Skin of body (tissue), 2 donors: ENCODE results near the gene KLF18. TPM values are rescaled to one million over a fixed set of nuclear protein-coding genes. Genes with fewer than 3 reads are reported as not detected.
"Not testable (repeated sequence)": the region's sequence is repeated elsewhere in the genome, so short reads cannot be mapped to it uniquely, and the experiment has no call there.

Source experiments
- DNase-seq: peaks from one replicate; lab custom pipeline; 2025; lab: John Stamatoyannopoulos, UW
- total RNA-seq: library from RNA; depleted of rRNA; stranded (reverse); fragments of >200 nt; gene quantifications from one replicate; pipeline ENCODE4 v1.2.3, GENCODE V29; 2014

KLF18 gene
- total RNA-seq, 1 donor from 2014 or later: not detected

GRCh38 chr1:44120398-44120949 lies 21.0 kb downstream of the KLF18 start:
- DNase-seq: no peak

- DNase-seq: no peak
Observed at GRCh38 chr1:44119525-44119924, 21.9 kb downstream of the KLF18 start.

- DNase-seq: no peak
Observed at GRCh38 chr1:44118682-44119081, 22.7 kb downstream of the KLF18 start, which contains the start of gene KLF17. Gene KLF17, plus strand, starts transcription at chr1:44118821. Its CDS starts 87 bp downstream, at chr1:44118908.

- not testable (repeated sequence) for DNase-seq
Observed at GRCh38 chr1:44117272-44117671, 24.2 kb downstream of the KLF18 start.

GRCh38 chr1:44114098-44114497 lies 27.3 kb downstream of the KLF18 start:
- DNase-seq: no peak

- no peak for DNase-seq
Observed at GRCh38 chr1:44113095-44113609, 28.3 kb downstream of the KLF18 start.

- no peak for DNase-seq
Observed at GRCh38 chr1:44112486-44112885, 28.9 kb downstream of the KLF18 start.

- DNase-seq: no peak
Observed at GRCh38 chr1:44111861-44112260, 29.6 kb downstream of the KLF18 start.

GRCh38 chr1:44110916-44111315 lies 30.5 kb downstream of the KLF18 start:
- DNase-seq: no peak

GRCh38 chr1:44108971-44109370 lies 32.5 kb downstream of the KLF18 start:
- no peak for DNase-seq

GRCh38 chr1:44108241-44108640 lies 33.2 kb downstream of the KLF18 start:
- no peak for DNase-seq

GRCh38 chr1:44105810-44106209 lies 35.6 kb downstream of the KLF18 start:
- DNase-seq: no peak

- DNase-seq: no peak
Observed at GRCh38 chr1:44103270-44104131, 37.9 kb downstream of the KLF18 start.

GRCh38 chr1:44101328-44101727 lies 40.1 kb downstream of the KLF18 start:
- DNase-seq: no peak

GRCh38 chr1:44100183-44100868 lies 41.1 kb downstream of the KLF18 start:
- no peak for DNase-seq

- no peak for DNase-seq
Observed at GRCh38 chr1:44094047-44094446, 47.4 kb downstream of the KLF18 start.

- no peak for DNase-seq
Observed at GRCh38 chr1:44090429-44091252, 50.8 kb downstream of the KLF18 start.

GRCh38 chr1:44089371-44090048 lies 51.9 kb downstream of the KLF18 start:
- no peak for DNase-seq
